ENCODE measurements around the gene PSMG2.

Gene PSMG2

GRCh38 chr18:12721495-12722275 is 18.8 kb downstream of the PSMG2 start:
- H3K27ac ChIP-seq (ENCODE audit: low read depth, low read length): no peak overlapping the region
- no peaks in the 10 kb centered on the region for H3K27me3 ChIP-seq (ENCODE audit: control insufficient read depth in 1 of 2, insufficient read depth in 2 of 2, low read length in 2 of 2)
- no peak overlapping the region for H3K9ac ChIP-seq (ENCODE audit: low read depth in 1 of 2, low read length in 2 of 2)
- peaks cover 36 to 69% of the 10 kb centered on the region in 2 donors for H3K36me3 ChIP-seq (ENCODE audit: control insufficient read depth in 1 of 2, insufficient read depth in 2 of 2, low read length in 2 of 2)
- H3K4me3 ChIP-seq (ENCODE audit: low read depth in 1 of 2, low read length in 2 of 2): no peak overlapping the region
- H3K4me1 ChIP-seq (ENCODE audit: control insufficient read depth in 1 of 2, insufficient read depth in 2 of 2, low read length in 2 of 2): no peaks in the 10 kb centered on the region
- H3K9me3 ChIP-seq (ENCODE audit: control insufficient read depth in 1 of 2, low read length in 2 of 2): no peaks in the 10 kb centered on the region

- no peak overlapping the region for H3K27ac ChIP-seq (ENCODE audit: low read depth, low read length)
- H3K4me1 ChIP-seq (ENCODE audit: control insufficient read depth in 1 of 2, insufficient read depth in 2 of 2, low read length in 2 of 2): no peaks in the 10 kb centered on the region
- H3K9me3 ChIP-seq (ENCODE audit: control insufficient read depth in 1 of 2, low read length in 2 of 2): no peaks in the 10 kb centered on the region
- no peaks in the 10 kb centered on the region for H3K27me3 ChIP-seq (ENCODE audit: control insufficient read depth in 1 of 2, insufficient read depth in 2 of 2, low read length in 2 of 2)
- H3K4me3 ChIP-seq (ENCODE audit: low read depth in 1 of 2, low read length in 2 of 2): no peak overlapping the region
- no peak overlapping the region for H3K9ac ChIP-seq (ENCODE audit: low read depth in 1 of 2, low read length in 2 of 2)
- peaks cover 36 to 63% of the 10 kb centered on the region in 2 donors for H3K36me3 ChIP-seq (ENCODE audit: control insufficient read depth in 1 of 2, insufficient read depth in 2 of 2, low read length in 2 of 2)
Measured at GRCh38 chr18:12722731-12723130, 19.9 kb downstream of the PSMG2 start.

GRCh38 chr18:12726331-12726730 is 23.5 kb downstream of the PSMG2 start:
- Histone ChIP-seq H3K36me3 (ENCODE audit: control insufficient read depth in 1 of 2, insufficient read depth in 2 of 2, low read length in 2 of 2) (peaks cover 31 to 38% of the 10 kb centered on the region in 2 donors), H3K4me1 (ENCODE audit: control insufficient read depth in 1 of 2, insufficient read depth in 2 of 2, low read length in 2 of 2) (no peaks in the 10 kb centered on the region), H3K9me3 (ENCODE audit: control insufficient read depth in 1 of 2, low read length in 2 of 2) (no peaks in the 10 kb centered on the region), H3K27ac (ENCODE audit: low read depth, low read length) (no peak overlapping the region), H3K27me3 (ENCODE audit: control insufficient read depth in 1 of 2, insufficient read depth in 2 of 2, low read length in 2 of 2) (no peaks in the 10 kb centered on the region), H3K9ac (ENCODE audit: low read depth in 1 of 2, low read length in 2 of 2) (no peak overlapping the region), H3K4me3 (ENCODE audit: low read depth in 1 of 2, low read length in 2 of 2) (no peak overlapping the region)

GRCh38 chr18:12726774-12727550 is 24.1 kb downstream of the PSMG2 start:
- peaks cover 29 to 35% of the 10 kb centered on the region in 2 donors for H3K36me3 ChIP-seq (ENCODE audit: control insufficient read depth in 1 of 2, insufficient read depth in 2 of 2, low read length in 2 of 2)
- no peaks in the 10 kb centered on the region for H3K4me1 ChIP-seq (ENCODE audit: control insufficient read depth in 1 of 2, insufficient read depth in 2 of 2, low read length in 2 of 2)

GRCh38 chr18:12737243-12737902 is 34.5 kb downstream of the PSMG2 start:
- Histone ChIP-seq H3K9me3 (ENCODE audit: control insufficient read depth in 1 of 2, low read length in 2 of 2) (no peaks in the 10 kb centered on the region), H3K4me1 (ENCODE audit: control insufficient read depth in 1 of 2, insufficient read depth in 2 of 2, low read length in 2 of 2) (no peaks in the 10 kb centered on the region), H3K27ac (ENCODE audit: low read depth, low read length) (no peak overlapping the region), H3K9ac (ENCODE audit: low read depth in 1 of 2, low read length in 2 of 2) (no peak overlapping the region), H3K27me3 (ENCODE audit: control insufficient read depth in 1 of 2, insufficient read depth in 2 of 2, low read length in 2 of 2) (no peaks in the 10 kb centered on the region), H3K4me3 (ENCODE audit: low read depth in 1 of 2, low read length in 2 of 2) (no peak overlapping the region), H3K36me3 (ENCODE audit: control insufficient read depth in 1 of 2, insufficient read depth in 2 of 2, low read length in 2 of 2) (no peaks in the 10 kb centered on the region)

More at GRCh38 chr18:12726774-12727550, 24.1 kb downstream of the PSMG2 start:
- Histone ChIP-seq H3K4me3 (ENCODE audit: low read depth in 1 of 2, low read length in 2 of 2) (no peak overlapping the region), H3K27ac (ENCODE audit: low read depth, low read length) (no peak overlapping the region), H3K27me3 (ENCODE audit: control insufficient read depth in 1 of 2, insufficient read depth in 2 of 2, low read length in 2 of 2) (no peaks in the 10 kb centered on the region), H3K9ac (ENCODE audit: low read depth in 1 of 2, low read length in 2 of 2) (no peak overlapping the region), H3K9me3 (ENCODE audit: control insufficient read depth in 1 of 2, low read length in 2 of 2) (no peaks in the 10 kb centered on the region)

- H3K4me3 ChIP-seq (ENCODE audit: low read depth in 1 of 2, low read length in 2 of 2): no peak overlapping the region
Measured at GRCh38 chr18:12741351-12741750, 38.5 kb downstream of the PSMG2 start.

GRCh38 chr18:12742453-12742852 is 39.6 kb downstream of the PSMG2 start:
- H3K9me3 ChIP-seq (ENCODE audit: control insufficient read depth in 1 of 2, low read length in 2 of 2): no peaks in the 10 kb centered on the region
- H3K9ac ChIP-seq (ENCODE audit: low read depth in 1 of 2, low read length in 2 of 2): no peak overlapping the region
- H3K27ac ChIP-seq (ENCODE audit: low read depth, low read length): no peak overlapping the region
- no peaks in the 10 kb centered on the region for H3K36me3 ChIP-seq (ENCODE audit: control insufficient read depth in 1 of 2, insufficient read depth in 2 of 2, low read length in 2 of 2)
- H3K4me3 ChIP-seq (ENCODE audit: low read depth in 1 of 2, low read length in 2 of 2): no peak overlapping the region
- no peaks in the 10 kb centered on the region for H3K4me1 ChIP-seq (ENCODE audit: control insufficient read depth in 1 of 2, insufficient read depth in 2 of 2, low read length in 2 of 2)
- no peaks in the 10 kb centered on the region for H3K27me3 ChIP-seq (ENCODE audit: control insufficient read depth in 1 of 2, insufficient read depth in 2 of 2, low read length in 2 of 2)

More at GRCh38 chr18:12741351-12741750, 38.5 kb downstream of the PSMG2 start:
- Histone ChIP-seq H3K27me3 (ENCODE audit: control insufficient read depth in 1 of 2, insufficient read depth in 2 of 2, low read length in 2 of 2) (no peaks in the 10 kb centered on the region), H3K36me3 (ENCODE audit: control insufficient read depth in 1 of 2, insufficient read depth in 2 of 2, low read length in 2 of 2) (no peaks in the 10 kb centered on the region), H3K9ac (ENCODE audit: low read depth in 1 of 2, low read length in 2 of 2) (no peak overlapping the region), H3K4me1 (ENCODE audit: control insufficient read depth in 1 of 2, insufficient read depth in 2 of 2, low read length in 2 of 2) (no peaks in the 10 kb centered on the region), H3K27ac (ENCODE audit: low read depth, low read length) (no peak overlapping the region), H3K9me3 (ENCODE audit: control insufficient read depth in 1 of 2, low read length in 2 of 2) (no peaks in the 10 kb centered on the region)

- H3K9me3 ChIP-seq (ENCODE audit: control insufficient read depth in 1 of 2, low read length in 2 of 2): no peaks in the 10 kb centered on the region
- H3K27me3 ChIP-seq (ENCODE audit: control insufficient read depth in 1 of 2, insufficient read depth in 2 of 2, low read length in 2 of 2): no peaks in the 10 kb centered on the region
- no peaks in the 10 kb centered on the region for H3K4me1 ChIP-seq (ENCODE audit: control insufficient read depth in 1 of 2, insufficient read depth in 2 of 2, low read length in 2 of 2)
- no peak overlapping the region for H3K9ac ChIP-seq (ENCODE audit: low read depth in 1 of 2, low read length in 2 of 2)
- H3K36me3 ChIP-seq (ENCODE audit: control insufficient read depth in 1 of 2, insufficient read depth in 2 of 2, low read length in 2 of 2): no peaks in the 10 kb centered on the region
- no peak overlapping the region for H3K4me3 ChIP-seq (ENCODE audit: low read depth in 1 of 2, low read length in 2 of 2)
- H3K27ac ChIP-seq (ENCODE audit: low read depth, low read length): no peak overlapping the region
Measured at GRCh38 chr18:12744103-12744502, 41.3 kb downstream of the PSMG2 start.

- Histone ChIP-seq H3K27ac (ENCODE audit: low read depth, low read length) (no peak overlapping the region), H3K36me3 (ENCODE audit: control insufficient read depth in 1 of 2, insufficient read depth in 2 of 2, low read length in 2 of 2) (no peaks in the 10 kb centered on the region), H3K27me3 (ENCODE audit: control insufficient read depth in 1 of 2, insufficient read depth in 2 of 2, low read length in 2 of 2) (no peaks in the 10 kb centered on the region), H3K4me1 (ENCODE audit: control insufficient read depth in 1 of 2, insufficient read depth in 2 of 2, low read length in 2 of 2) (no peaks in the 10 kb centered on the region), H3K4me3 (ENCODE audit: low read depth in 1 of 2, low read length in 2 of 2) (no peak overlapping the region), H3K9ac (ENCODE audit: low read depth in 1 of 2, low read length in 2 of 2) (no peak overlapping the region), H3K9me3 (ENCODE audit: control insufficient read depth in 1 of 2, low read length in 2 of 2) (no peaks in the 10 kb centered on the region)
Measured at GRCh38 chr18:12745095-12745795, 42.4 kb downstream of the PSMG2 start.
